ENCODE results near the gene SEPTIN10.

GRCh38 chr2:109648041-109648527 lies 34.3 kb upstream of the SEPTIN10 start:
- no peak for TF ChIP-seq EZH2 (IDR thresholded peaks at IDR 0.05)
- no peak for TF ChIP-seq POLR2AphosphoS5 (IDR thresholded peaks at IDR 0.05; ENCODE audit: borderline replicate concordance, low read depth, low read length)
- no peak for TF ChIP-seq FOXP2 (optimal IDR thresholded peaks at IDR 0.05; ENCODE audit: control extremely low read depth, extremely low read length, insufficient read depth)
